ENCODE data around the gene FYTTD1. TPM values are rescaled to one million over a fixed set of nuclear protein-coding genes. Genes with fewer than 3 reads are reported as not detected.

FYTTD1 gene
- total RNA-seq, 1 donor from 2014 or later: 84.2 TPM

DNA sequence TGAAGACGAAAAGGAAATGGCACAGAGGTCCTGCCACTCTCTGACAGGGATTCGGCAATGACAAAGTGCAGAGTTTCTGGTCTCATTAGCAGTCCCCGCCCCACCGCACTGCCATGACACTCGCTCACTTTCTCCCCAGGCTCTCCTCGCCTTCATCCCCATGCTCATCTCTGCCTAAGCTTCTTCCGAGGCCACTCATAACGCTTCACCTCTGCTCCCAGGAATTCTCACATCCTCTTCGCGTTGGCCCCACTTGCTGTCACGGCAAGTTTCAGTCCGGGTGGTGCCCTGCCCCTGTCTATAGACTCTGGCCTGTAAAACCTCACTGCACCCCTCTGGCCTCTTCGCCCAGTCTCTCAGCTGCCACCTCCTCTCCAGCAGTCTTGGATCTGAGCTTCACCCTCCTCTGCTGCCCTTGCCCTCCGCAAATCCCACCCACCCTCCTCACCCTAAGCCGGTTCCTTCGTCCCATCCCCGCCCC, 13.6 kb upstream of the FYTTD1 start:
- Mint-ChIP-seq H3K27ac (peak overlapping the region; percentile 98), H3K9me3 (no peaks in the 10 kb centered on the region), H3K27me3 (no peaks in the 10 kb centered on the region), H3K36me3 (ENCODE audit: low read depth) (peaks cover 33% of the 10 kb centered on the region), H3K4me1 (peaks cover 61% of the 10 kb centered on the region), H3K4me3 (peak overlapping the region; percentile 94)
- peak; percentile 16 for ATAC-seq (ENCODE audit: low read depth)
- ChIA-PET POLR2A (interaction anchor here (0.6 to 6.6 kb wide), 20 partner anchors 8 to 65 kb away, joined by 3 to 171 read pairs (median 5); partner anchors contain the start of genes FYTTD1 and LRCH3), CTCF (interaction anchor here (1.0 to 1.5 kb wide), 3 partner anchors 13 to 30 kb away, joined by 3 to 4 read pairs (median 3); partner anchors contain the start of gene FYTTD1)
- DNase-seq: peak; percentile 45
- TF ChIP-seq, protein P1, sequence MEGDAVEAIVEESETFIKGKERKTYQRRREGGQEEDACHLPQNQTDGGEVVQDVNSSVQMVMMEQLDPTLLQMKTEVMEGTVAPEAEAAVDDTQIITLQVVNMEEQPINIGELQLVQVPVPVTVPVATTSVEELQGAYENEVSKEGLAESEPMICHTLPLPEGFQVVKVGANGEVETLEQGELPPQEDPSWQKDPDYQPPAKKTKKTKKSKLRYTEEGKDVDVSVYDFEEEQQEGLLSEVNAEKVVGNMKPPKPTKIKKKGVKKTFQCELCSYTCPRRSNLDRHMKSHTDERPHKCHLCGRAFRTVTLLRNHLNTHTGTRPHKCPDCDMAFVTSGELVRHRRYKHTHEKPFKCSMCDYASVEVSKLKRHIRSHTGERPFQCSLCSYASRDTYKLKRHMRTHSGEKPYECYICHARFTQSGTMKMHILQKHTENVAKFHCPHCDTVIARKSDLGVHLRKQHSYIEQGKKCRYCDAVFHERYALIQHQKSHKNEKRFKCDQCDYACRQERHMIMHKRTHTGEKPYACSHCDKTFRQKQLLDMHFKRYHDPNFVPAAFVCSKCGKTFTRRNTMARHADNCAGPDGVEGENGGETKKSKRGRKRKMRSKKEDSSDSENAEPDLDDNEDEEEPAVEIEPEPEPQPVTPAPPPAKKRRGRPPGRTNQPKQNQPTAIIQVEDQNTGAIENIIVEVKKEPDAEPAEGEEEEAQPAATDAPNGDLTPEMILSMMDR (IDR thresholded peaks at IDR 0.05): no peak
- intact Hi-C loops (cut with micrococcal nuclease): loop anchor here (1.0 to 10.0 kb wide), 3 partner anchors 13 to 209 kb away; partner anchors contain the start of gene FYTTD1

DNA sequence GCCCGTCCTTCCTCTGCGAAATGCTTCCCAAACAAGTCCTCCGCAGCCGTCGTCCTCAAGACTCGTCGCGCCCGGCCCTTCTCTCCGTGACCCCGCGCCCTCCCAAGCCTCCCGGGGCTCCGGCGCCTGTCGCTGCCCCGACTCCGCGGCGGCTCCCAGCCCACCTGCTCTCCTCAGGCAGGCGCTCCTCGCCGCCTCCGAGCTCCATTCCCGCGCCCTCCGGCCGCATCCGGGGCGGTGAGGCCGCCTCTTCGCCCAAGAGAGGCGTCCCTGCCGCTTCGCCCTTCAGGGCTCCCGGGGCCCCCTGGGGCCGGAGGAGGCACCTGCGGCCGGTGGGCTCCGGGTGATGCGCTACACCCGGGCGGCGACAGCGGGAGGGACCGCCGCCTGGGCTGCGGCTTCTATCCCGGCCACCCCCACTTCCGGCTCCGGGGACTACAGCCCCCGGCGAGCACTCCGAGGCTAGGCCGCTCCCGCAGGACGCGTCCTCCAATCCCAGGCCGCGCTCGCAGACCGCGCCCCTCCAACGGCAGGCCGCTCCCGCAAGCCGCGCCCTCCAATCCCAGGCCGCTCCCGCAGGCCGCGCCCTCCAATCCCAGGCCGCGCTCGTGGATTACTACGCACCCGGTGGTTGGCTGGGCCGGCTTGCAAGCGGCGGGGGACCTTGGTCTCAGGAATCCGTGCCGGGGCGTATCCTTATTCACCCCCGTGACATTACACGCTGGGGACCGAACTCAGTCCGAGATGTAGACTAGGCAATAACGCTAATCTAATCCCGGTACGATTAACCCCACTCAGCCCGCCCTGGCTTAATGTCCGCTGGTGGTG, 13.0 kb upstream of the FYTTD1 start, which contains the start of gene RUBCN:
TSS of gene RUBCN (minus strand) at position 414 of the 828 bp plus-strand sequence. CDS start at position 229, 185 bp downstream.
- Mint-ChIP-seq H3K9me3 (no peaks in the 10 kb centered on the region), H3K4me1 (peaks cover 58% of the 10 kb centered on the region), H3K27ac (peak within 1 kb of the TSS; percentile 98), H3K27me3 (no peaks in the 10 kb centered on the region), H3K4me3 (peak within 1 kb of the TSS; percentile 94), H3K36me3 (ENCODE audit: low read depth) (peaks cover 31% of the 10 kb centered on the region)
- TF ChIP-seq, protein P1 (IDR thresholded peaks at IDR 0.05): no peak
- peak; percentile 87 for ATAC-seq (ENCODE audit: low read depth)
- intact Hi-C loops (cut with micrococcal nuclease): loop anchor here (1.0 to 10.0 kb wide), 3 partner anchors 13 to 208 kb away; partner anchors contain the start of gene FYTTD1
- DNase-seq: peak; percentile 88
- POLR2A ChIA-PET: interaction anchor here (0.6 to 6.6 kb wide), 18 partner anchors 9 to 65 kb away, joined by 3 to 171 read pairs (median 5); partner anchors contain the start of genes FYTTD1 and LRCH3
- CTCF ChIA-PET: interaction anchor here (0.7 to 1.5 kb wide), 4 partner anchors 12 to 31 kb away, joined by 3 to 4 read pairs (median 3); partner anchors contain the start of gene FYTTD1

DNA sequence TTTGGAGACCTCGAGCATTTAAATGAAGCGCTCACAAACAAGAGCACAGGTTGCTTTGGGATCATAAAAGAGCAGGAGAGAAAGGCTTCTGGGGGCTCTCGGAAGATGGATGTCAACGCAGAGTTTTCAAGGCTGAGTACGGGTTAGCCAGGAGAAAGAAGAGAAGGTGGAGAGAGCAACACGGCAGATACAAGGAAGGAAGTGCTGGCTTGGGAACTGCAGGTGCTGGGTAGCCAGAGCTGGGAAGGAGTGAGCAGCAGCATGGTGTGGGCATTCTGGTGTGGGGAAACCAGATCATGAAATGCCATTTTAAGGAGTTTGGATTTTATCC, 12.4 kb upstream of the FYTTD1 start:
- H3K27me3 Mint-ChIP-seq: no peaks in the 10 kb centered on the region
- ChIA-PET CTCF (interaction anchor here (1.5 kb wide), 1 partner anchor 22 kb away, joined by 3 read pairs; no protein-coding TSS in a partner anchor), POLR2A (interaction anchor here (0.8 to 6.6 kb wide), 7 partner anchors 9 to 45 kb away, joined by 3 to 171 read pairs (median 5); partner anchors contain the start of gene FYTTD1)
- peaks cover 52% of the 10 kb centered on the region for H3K4me1 Mint-ChIP-seq
- TF ChIP-seq, protein P1 (IDR thresholded peaks at IDR 0.05): no peak
- peak overlapping the region; percentile 88 for H3K27ac Mint-ChIP-seq
- intact Hi-C loops (cut with micrococcal nuclease): loop anchor here (5.0 to 10.0 kb wide), 2 partner anchors 35 to 208 kb away; no protein-coding TSS in a partner anchor
- ATAC-seq (ENCODE audit: low read depth) (no peak), DNase-seq (no peak)
- H3K4me3 Mint-ChIP-seq: peak overlapping the region; percentile 94
- peaks cover 27% of the 10 kb centered on the region for H3K36me3 Mint-ChIP-seq (ENCODE audit: low read depth)
- H3K9me3 Mint-ChIP-seq: no peaks in the 10 kb centered on the region

DNA sequence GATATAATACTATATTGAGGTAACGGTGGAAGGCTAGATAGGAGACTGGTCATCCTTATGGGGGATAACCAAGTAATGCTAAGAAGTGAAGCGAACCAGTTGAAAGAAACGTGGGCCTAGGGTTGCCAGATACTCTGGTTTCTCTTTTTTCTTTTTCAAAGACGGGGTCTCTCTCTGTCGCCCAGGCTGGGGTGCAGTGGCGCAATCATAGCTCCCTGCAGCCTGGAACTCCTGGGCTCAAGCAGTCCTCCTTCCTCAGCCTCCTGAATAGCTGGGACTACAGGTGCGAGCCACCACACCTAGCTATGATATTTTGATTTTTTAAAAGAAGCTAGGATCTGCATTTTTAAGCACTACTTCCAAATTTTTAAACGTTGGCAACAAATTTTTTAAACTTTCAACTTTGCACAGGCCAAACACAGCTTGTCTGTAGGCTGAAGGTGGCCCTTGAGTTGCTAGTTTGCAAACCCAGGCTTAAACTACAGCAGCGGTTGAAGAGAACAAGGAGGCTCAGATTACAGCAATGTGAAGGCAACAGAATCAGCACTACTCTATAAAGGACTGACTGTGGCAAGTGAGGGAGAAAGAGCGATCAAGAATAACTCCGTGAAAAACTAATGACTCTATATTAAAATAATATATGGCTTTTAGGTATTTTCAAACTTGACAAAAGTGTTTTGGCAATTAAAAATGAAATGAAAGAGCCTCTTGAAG, 11.8 kb upstream of the FYTTD1 start:
- DNase-seq: no peak
- Mint-ChIP-seq H3K9me3 (no peaks in the 10 kb centered on the region), H3K27me3 (no peaks in the 10 kb centered on the region), H3K36me3 (ENCODE audit: low read depth) (peaks cover 23% of the 10 kb centered on the region), H3K4me3 (peak overlapping the region; percentile 94), H3K27ac (peak overlapping the region; percentile 88), H3K4me1 (peaks cover 46% of the 10 kb centered on the region)
- TF ChIP-seq, protein P1 (IDR thresholded peaks at IDR 0.05): no peak
- POLR2A ChIA-PET: interaction anchor here (0.8 to 6.6 kb wide), 4 partner anchors 9 to 45 kb away, joined by 3 to 171 read pairs (median 4); partner anchors contain the start of gene FYTTD1
- intact Hi-C loops (cut with micrococcal nuclease): loop anchor here (5.0 to 10.0 kb wide), 2 partner anchors 36 to 207 kb away; no protein-coding TSS in a partner anchor
- CTCF ChIA-PET: no interaction called here
- ATAC-seq (ENCODE audit: low read depth): no peak

Measured in activated B cell treated with CpG ODN at 0.5 μM for 24 hours (primary cell).